ENCODE results near the gene AR.

- TF ChIP-seq, protein P1, sequence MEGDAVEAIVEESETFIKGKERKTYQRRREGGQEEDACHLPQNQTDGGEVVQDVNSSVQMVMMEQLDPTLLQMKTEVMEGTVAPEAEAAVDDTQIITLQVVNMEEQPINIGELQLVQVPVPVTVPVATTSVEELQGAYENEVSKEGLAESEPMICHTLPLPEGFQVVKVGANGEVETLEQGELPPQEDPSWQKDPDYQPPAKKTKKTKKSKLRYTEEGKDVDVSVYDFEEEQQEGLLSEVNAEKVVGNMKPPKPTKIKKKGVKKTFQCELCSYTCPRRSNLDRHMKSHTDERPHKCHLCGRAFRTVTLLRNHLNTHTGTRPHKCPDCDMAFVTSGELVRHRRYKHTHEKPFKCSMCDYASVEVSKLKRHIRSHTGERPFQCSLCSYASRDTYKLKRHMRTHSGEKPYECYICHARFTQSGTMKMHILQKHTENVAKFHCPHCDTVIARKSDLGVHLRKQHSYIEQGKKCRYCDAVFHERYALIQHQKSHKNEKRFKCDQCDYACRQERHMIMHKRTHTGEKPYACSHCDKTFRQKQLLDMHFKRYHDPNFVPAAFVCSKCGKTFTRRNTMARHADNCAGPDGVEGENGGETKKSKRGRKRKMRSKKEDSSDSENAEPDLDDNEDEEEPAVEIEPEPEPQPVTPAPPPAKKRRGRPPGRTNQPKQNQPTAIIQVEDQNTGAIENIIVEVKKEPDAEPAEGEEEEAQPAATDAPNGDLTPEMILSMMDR (CRISPR knock-in tag; IDR thresholded peaks at IDR 0.05), result no peak
- TF ChIP-seq PRMT3 (CRISPR knock-in tag; IDR thresholded peaks at IDR 0.05; ENCODE audit: borderline replicate concordance, low read depth) (no peak), ZNF512B (CRISPR knock-in tag; IDR thresholded peaks at IDR 0.05; ENCODE audit: borderline replicate concordance) (no peak), ZBTB21 (CRISPR knock-in tag; IDR thresholded peaks at IDR 0.05) (no peak), POLR2AphosphoS5 (IDR thresholded peaks at IDR 0.05; ENCODE audit: low read depth, low read length) (no peak), ZNF207 (IDR thresholded peaks at IDR 0.05; ENCODE audit: borderline replicate concordance) (no peak)
- TF ChIP-seq, protein P2, sequence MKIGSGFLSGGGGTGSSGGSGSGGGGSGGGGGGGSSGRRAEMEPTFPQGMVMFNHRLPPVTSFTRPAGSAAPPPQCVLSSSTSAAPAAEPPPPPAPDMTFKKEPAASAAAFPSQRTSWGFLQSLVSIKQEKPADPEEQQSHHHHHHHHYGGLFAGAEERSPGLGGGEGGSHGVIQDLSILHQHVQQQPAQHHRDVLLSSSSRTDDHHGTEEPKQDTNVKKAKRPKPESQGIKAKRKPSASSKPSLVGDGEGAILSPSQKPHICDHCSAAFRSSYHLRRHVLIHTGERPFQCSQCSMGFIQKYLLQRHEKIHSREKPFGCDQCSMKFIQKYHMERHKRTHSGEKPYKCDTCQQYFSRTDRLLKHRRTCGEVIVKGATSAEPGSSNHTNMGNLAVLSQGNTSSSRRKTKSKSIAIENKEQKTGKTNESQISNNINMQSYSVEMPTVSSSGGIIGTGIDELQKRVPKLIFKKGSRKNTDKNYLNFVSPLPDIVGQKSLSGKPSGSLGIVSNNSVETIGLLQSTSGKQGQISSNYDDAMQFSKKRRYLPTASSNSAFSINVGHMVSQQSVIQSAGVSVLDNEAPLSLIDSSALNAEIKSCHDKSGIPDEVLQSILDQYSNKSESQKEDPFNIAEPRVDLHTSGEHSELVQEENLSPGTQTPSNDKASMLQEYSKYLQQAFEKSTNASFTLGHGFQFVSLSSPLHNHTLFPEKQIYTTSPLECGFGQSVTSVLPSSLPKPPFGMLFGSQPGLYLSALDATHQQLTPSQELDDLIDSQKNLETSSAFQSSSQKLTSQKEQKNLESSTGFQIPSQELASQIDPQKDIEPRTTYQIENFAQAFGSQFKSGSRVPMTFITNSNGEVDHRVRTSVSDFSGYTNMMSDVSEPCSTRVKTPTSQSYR (CRISPR knock-in tag; IDR thresholded peaks at IDR 0.05; ENCODE audit: borderline replicate concordance), result no peak
- TF ChIP-seq, protein P3, sequence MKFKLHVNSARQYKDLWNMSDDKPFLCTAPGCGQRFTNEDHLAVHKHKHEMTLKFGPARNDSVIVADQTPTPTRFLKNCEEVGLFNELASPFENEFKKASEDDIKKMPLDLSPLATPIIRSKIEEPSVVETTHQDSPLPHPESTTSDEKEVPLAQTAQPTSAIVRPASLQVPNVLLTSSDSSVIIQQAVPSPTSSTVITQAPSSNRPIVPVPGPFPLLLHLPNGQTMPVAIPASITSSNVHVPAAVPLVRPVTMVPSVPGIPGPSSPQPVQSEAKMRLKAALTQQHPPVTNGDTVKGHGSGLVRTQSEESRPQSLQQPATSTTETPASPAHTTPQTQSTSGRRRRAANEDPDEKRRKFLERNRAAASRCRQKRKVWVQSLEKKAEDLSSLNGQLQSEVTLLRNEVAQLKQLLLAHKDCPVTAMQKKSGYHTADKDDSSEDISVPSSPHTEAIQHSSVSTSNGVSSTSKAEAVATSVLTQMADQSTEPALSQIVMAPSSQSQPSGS (CRISPR knock-in tag; IDR thresholded peaks at IDR 0.05), result no peak
Observed at GRCh38 chrX:67714004-67714403, 170.2 kb downstream of the AR start.
